ENCODE data around the gene MGLL.

MGLL gene

DNA sequence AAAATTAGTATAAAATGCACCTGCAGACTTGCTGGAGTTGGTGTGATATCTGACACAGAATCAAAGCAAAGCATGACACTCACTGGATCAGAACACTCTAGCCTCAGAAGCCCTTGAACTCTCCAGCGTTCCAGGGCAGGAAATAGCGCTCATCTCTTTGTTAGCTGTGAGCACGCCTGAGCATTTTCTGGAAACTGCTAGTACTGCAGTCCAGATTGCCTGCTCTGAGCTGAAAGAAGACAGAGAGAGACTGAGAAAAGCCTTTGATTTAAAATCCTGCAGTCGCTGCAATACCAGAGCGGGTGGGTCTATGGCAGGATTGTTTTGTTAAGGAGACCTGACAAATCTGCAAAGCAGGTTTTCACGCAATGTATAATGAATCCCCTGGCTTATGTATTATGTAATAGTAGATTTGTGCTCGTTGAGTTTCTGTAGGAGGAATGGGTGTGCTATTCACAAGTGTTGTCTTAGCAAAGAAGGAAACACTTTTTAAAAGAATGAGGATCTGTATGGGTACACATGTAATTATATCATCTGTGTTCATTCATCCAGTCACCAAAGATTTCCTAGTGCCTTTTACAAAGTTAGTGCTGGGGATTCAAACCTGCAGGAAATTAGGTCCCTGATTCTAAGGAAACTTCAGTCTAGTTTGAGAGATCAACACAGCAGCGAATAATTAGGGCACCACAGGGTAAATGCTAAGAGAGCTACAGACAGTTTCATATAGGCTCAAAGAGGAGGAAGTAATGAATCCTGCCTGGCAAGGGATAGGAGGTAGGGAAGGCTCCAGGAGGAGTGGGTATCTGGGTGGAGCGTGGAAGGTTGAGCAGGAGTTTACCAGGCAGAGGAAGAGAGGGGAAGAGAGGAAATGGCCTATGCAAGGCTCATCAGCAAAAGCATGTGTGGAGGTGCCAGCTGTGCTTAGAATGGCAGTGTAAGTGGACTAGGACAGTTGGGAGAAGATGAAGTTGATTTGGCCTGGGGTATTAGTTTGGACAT lies 26.1 kb upstream of the MGLL start:
- Histone ChIP-seq H3K4me3 (ENCODE audit: low read length) (no peak overlapping the region), H3F3A (ENCODE audit: insufficient read depth, low read length) (no peaks in the 10 kb centered on the region), H4K20me1 (ENCODE audit: insufficient read depth, low read length) (no peaks in the 10 kb centered on the region), H3K36me3 (replicated peaks; ENCODE audit: insufficient read depth, low read length) (no peaks in the 10 kb centered on the region), H2AFZ (ENCODE audit: low read length) (no peak overlapping the region), H3K9me3 (replicated peaks; ENCODE audit: insufficient read depth, low read length) (no peaks in the 10 kb centered on the region), H3K79me2 (ENCODE audit: low read length) (no peaks in the 10 kb centered on the region), H3K9me2 (replicated peaks; ENCODE audit: insufficient read depth, low read length) (no peaks in the 10 kb centered on the region), H3K27me3 (replicated peaks; ENCODE audit: insufficient read depth, low read length) (no peaks in the 10 kb centered on the region), H3K27ac (ENCODE audit: low read length) (no peak overlapping the region), H3K4me2 (ENCODE audit: low read depth, low read length) (no peak overlapping the region), H3K4me1 (ENCODE audit: low read length) (no peaks in the 10 kb centered on the region), H3K9ac (ENCODE audit: low read length) (no peak overlapping the region)
- TF ChIP-seq, protein P1, sequence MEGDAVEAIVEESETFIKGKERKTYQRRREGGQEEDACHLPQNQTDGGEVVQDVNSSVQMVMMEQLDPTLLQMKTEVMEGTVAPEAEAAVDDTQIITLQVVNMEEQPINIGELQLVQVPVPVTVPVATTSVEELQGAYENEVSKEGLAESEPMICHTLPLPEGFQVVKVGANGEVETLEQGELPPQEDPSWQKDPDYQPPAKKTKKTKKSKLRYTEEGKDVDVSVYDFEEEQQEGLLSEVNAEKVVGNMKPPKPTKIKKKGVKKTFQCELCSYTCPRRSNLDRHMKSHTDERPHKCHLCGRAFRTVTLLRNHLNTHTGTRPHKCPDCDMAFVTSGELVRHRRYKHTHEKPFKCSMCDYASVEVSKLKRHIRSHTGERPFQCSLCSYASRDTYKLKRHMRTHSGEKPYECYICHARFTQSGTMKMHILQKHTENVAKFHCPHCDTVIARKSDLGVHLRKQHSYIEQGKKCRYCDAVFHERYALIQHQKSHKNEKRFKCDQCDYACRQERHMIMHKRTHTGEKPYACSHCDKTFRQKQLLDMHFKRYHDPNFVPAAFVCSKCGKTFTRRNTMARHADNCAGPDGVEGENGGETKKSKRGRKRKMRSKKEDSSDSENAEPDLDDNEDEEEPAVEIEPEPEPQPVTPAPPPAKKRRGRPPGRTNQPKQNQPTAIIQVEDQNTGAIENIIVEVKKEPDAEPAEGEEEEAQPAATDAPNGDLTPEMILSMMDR (IDR thresholded peaks at IDR 0.05; ENCODE audit: low read length) = no peak
- TF ChIP-seq EZH2phosphoT487 (IDR thresholded peaks at IDR 0.05; ENCODE audit: low read length) = no peak
- TF ChIP-seq EZH2 (optimal IDR thresholded peaks at IDR 0.05; ENCODE audit: low read depth, low read length) = no peak
- no peak for DNase-seq

DNA sequence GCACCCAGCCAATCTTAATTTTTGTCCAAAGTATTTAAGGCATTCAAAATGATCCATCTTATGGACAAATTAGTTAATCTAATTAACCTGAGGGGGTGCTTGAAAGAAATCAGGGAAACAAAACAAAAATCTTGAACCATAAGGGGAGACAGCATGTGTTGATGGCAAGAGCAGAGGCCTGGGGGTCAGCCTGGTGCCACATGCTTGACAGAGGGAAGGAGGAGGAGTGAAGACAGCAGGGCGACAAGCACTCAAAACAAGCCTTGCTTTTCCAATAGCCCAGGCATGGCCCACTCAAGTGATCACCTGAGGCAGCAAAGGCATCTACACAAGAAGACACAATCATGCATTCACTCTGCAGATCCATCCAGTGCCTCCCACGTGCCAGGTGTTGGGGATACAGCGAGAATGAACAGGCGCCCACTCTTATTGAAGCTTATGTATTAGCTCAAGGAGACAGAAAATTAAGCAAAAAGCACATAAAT lies 25.0 kb upstream of the MGLL start:
- DNase-seq = no peak
- Histone ChIP-seq H3K4me1 (ENCODE audit: low read length) (0 out of 2 replicates have a peak, but pooled peaks cover 2% of the 10 kb centered on the region), H4K20me1 (ENCODE audit: insufficient read depth, low read length) (no peaks in the 10 kb centered on the region)

DNA sequence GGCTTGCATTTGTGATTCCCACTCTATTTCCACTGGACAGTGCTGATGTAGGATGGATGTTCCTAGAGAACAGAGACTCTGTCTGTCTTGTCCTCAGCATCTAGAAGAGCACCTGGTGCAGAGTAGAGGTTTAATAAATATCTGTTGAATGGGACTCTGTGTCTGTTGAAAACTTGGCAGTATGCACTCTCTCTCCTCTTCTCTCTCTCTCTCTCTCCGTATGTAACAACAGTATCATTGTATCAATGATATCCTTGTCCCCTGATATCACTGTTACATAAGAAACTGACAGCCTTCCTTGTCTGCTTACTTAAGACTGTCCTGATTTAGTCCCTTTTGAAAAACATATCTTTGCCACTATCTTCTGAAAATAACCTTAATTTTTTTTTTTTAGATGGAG lies 24.3 kb upstream of the MGLL start:
- no peak overlapping the region for H2AFZ ChIP-seq (ENCODE audit: low read length)
- H3K9ac ChIP-seq (ENCODE audit: low read length) = no peak overlapping the region
- H3K27me3 ChIP-seq (replicated peaks; ENCODE audit: insufficient read depth, low read length) = no peaks in the 10 kb centered on the region
- TF ChIP-seq, protein P1 (IDR thresholded peaks at IDR 0.05; ENCODE audit: low read length) = no peak
- no peak for TF ChIP-seq EZH2 (optimal IDR thresholded peaks at IDR 0.05; ENCODE audit: low read depth, low read length)
- no peak for TF ChIP-seq EZH2phosphoT487 (IDR thresholded peaks at IDR 0.05; ENCODE audit: low read length)
- 0 out of 2 replicates have a peak, but pooled peaks cover 2% of the 10 kb centered on the region for H3K4me1 ChIP-seq (ENCODE audit: low read length)
- no peak overlapping the region for H3K4me2 ChIP-seq (ENCODE audit: low read depth, low read length)
- no peaks in the 10 kb centered on the region for H3F3A ChIP-seq (ENCODE audit: insufficient read depth, low read length)
- H4K20me1 ChIP-seq (ENCODE audit: insufficient read depth, low read length) = no peaks in the 10 kb centered on the region
- H3K27ac ChIP-seq (ENCODE audit: low read length) = no peak overlapping the region
- H3K79me2 ChIP-seq (ENCODE audit: low read length) = no peaks in the 10 kb centered on the region
- H3K9me2 ChIP-seq (replicated peaks; ENCODE audit: insufficient read depth, low read length) = no peaks in the 10 kb centered on the region
- H3K9me3 ChIP-seq (replicated peaks; ENCODE audit: insufficient read depth, low read length) = no peaks in the 10 kb centered on the region
- no peak for DNase-seq
- no peaks in the 10 kb centered on the region for H3K36me3 ChIP-seq (replicated peaks; ENCODE audit: insufficient read depth, low read length)
- H3K4me3 ChIP-seq (ENCODE audit: low read length) = no peak overlapping the region

More for the DNA sequence above, 25.0 kb upstream of the MGLL start:
- H3K9me2 ChIP-seq (replicated peaks; ENCODE audit: insufficient read depth, low read length) = no peaks in the 10 kb centered on the region
- H3F3A ChIP-seq (ENCODE audit: insufficient read depth, low read length) = no peaks in the 10 kb centered on the region
- no peaks in the 10 kb centered on the region for H3K27me3 ChIP-seq (replicated peaks; ENCODE audit: insufficient read depth, low read length)
- H3K36me3 ChIP-seq (replicated peaks; ENCODE audit: insufficient read depth, low read length) = no peaks in the 10 kb centered on the region
- H3K4me2 ChIP-seq (ENCODE audit: low read depth, low read length) = no peak overlapping the region
- H3K9ac ChIP-seq (ENCODE audit: low read length) = no peak overlapping the region
- no peak overlapping the region for H3K4me3 ChIP-seq (ENCODE audit: low read length)
- no peak overlapping the region for H3K27ac ChIP-seq (ENCODE audit: low read length)
- H3K9me3 ChIP-seq (replicated peaks; ENCODE audit: insufficient read depth, low read length) = no peaks in the 10 kb centered on the region
- no peak overlapping the region for H2AFZ ChIP-seq (ENCODE audit: low read length)
- no peaks in the 10 kb centered on the region for H3K79me2 ChIP-seq (ENCODE audit: low read length)
- TF ChIP-seq, protein P1 (IDR thresholded peaks at IDR 0.05; ENCODE audit: low read length) = no peak
- no peak for TF ChIP-seq EZH2 (optimal IDR thresholded peaks at IDR 0.05; ENCODE audit: low read depth, low read length)
- TF ChIP-seq EZH2phosphoT487 (IDR thresholded peaks at IDR 0.05; ENCODE audit: low read length) = no peak

All from MM.1S (cell line).